Suppressor macrophage treated with lipopolysaccharide for 4 hours (primary cell): ENCODE measurements around the gene OR5T2.
"Not testable (repeated sequence)": the region's sequence is repeated elsewhere in the genome, so short reads cannot be mapped to it uniquely, and the experiment has no call there.

Source experiments
- DNase-seq: peaks from one replicate; pipeline ENCODE4 v3.0.0-alpha.2; 2020

The OR5T2 gene

DNA sequence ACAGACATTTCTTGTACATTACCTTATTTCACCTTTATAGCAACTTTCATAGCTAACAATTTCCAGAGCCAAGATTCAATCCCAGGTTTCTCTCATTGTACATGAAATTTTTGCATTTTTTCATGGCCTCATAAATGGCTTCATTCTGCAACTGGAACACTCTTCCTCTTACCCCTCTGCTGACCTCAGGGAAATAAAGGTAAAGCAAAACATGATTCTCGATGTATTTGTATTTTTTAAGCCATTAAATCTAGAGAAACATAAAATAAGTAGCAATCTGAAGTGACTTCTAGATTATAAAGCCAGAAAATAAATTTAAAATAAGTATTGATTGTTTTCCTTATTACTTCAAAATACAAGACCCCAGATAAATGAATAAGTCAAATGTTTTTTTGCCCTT is at the start of gene OR5T2:
Gene OR5T2, minus strand, starts transcription at position 101 of the 400 bp plus-strand sequence. CDS start 1,193 bp downstream, outside the sequence.
- no peak for DNase-seq

- no peak for DNase-seq
Observed at GRCh38 chr11:56273854-56274253, 39.8 kb upstream of the OR5T2 start, which contains the start of gene OR5T1. TSS of gene OR5T1 (plus strand) at chr11:56274154. CDS start at chr11:56275639, 1,485 bp downstream.

GRCh38 chr11:56271092-56271491 is 37.0 kb upstream of the OR5T2 start:
- no peak for DNase-seq

- no peak for DNase-seq
Observed at GRCh38 chr11:56251954-56252353, 17.9 kb upstream of the OR5T2 start, which contains the start of gene OR5T3. TSS of gene OR5T3 (plus strand) at chr11:56252254. CDS start at chr11:56252254, 0 bp downstream.

DNA sequence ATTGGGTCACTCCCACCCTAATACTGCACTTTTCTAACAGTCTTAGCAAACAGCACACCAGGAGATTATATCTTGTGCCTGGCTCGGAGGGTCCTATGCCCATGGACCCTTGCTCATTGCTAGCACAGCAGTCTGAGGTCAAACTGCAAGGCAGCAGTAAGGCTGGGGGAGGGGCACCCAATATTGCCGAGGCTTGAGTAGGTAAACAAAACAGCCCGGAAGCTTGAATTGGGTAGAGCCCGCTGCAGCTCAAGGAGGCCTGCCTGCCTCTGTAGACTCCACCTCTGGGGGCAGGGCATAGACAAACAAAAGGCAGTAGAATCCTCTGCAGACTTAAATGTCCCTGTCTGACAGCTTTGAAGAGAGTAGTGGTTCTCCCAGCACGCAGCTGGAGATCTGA is 14.3 kb downstream of the OR5T2 start:
- not testable (repeated sequence) for DNase-seq

DNA sequence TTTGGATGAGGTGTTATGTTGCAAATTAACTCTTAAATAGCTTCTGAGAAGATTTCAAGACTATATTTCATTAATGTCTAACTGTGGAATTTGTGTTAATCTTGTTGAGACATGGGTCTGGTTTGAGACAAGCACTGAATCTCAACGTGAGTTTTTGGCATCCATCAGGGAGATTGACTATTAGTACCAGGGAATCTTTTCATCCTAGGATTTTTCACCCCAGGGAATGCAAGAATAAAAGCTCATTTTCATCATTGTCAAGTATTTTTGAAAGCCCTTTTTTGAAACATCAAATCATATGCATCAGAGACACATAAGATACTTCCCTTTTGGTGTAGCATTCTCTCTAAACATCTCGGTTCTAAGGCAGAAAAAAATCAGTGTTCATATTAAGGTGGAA is 19.5 kb downstream of the OR5T2 start:
- no peak for DNase-seq

DNA sequence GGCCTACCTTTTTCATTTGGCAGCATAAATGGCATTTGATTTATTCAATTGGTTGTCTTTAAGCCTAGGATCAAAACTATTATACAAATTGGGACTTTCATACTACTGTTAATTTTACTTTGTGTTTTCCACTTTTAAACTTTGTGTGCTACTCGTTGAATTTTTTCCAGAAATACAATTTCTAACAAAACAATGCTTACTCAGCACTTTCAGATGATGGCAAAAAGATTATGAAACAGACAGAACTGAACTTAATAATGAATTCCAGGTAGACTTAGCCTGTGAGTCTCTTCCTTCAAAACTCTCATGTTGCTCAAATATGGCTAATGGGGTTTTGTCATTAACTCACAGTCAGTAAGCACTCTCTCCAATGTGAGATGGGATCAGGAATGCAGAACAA is 26.3 kb downstream of the OR5T2 start:
- no peak for DNase-seq

DNA sequence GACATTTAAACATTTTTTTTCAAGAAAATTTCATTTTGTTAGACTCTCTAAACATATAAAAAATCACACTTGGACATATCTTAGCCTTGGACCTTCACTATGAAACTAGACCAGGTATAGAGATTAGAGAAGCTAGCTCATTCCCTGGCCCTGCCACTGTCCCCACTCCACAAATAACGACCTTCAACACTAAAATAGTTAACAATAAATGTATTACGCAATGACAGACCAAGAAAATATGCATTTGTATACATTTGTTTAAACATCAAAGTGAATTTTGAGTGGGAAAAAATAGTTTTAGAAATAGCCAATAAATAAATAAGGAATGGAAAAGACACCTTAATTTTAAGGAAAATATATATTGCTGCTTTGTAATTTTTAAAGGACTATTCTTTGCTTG is 36.7 kb downstream of the OR5T2 start:
- no peak for DNase-seq

- no peak for DNase-seq
Observed at GRCh38 chr11:56196705-56197104, 37.4 kb downstream of the OR5T2 start.

DNA sequence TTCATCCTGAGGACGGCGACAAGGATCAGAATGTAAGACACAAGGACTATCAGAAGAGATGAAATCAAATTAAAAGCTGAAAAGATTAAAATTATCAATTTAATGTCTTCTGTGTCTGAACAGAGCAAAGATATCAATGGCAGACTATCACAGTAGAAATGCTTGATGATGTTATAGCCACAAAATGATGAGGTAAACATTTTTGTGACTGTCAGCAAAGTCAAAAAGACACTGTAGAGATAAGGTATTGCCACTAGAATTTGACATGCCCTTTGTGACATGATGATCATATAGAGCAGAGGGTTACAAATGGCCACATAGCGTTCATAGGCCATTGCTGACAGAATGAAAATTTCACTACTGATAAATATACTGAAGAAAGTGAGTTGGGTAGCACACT is 45.5 kb downstream of the OR5T2 start:
- DNase-seq: no peak

GRCh38 chr11:56183459-56183858 is 50.6 kb downstream of the OR5T2 start:
- no peak for DNase-seq
